Neural cell (in vitro differentiated cells): ENCODE measurements around the gene KRT14.

Source experiments
- CTCF ChIP-seq: fragments of 450-650 bp; IDR thresholded peaks from 2 replicates; pipeline ENCODE4 v1.5.1; 2014; ENCODE audit warnings: antibody characterized with exemption, mild to moderate bottlenecking, moderate library complexity; ENCODE audit not compliant: poor library complexity, severe bottlenecking
- EP300 ChIP-seq: fragments of 450-650 bp; conservative IDR thresholded peaks from 2 replicates; pipeline ENCODE4 v1.6.1; 2014; ENCODE audit warnings: antibody characterized with exemption, mild to moderate bottlenecking, moderate library complexity; ENCODE audit not compliant: poor library complexity, severe bottlenecking
- EZH2 ChIP-seq: fragments of 200-600, 300-800 bp; shearing (Covaris generic), sonication (generic); IDR thresholded peaks from 2 replicates; pipeline ENCODE4 v1.6.1; 2014; ENCODE audit warnings: antibody characterized with exemption, low read length, borderline replicate concordance, mild to moderate bottlenecking; ENCODE audit not compliant: insufficient read depth, poor library complexity, severe bottlenecking
- MXI1 ChIP-seq: fragments of 450-650 bp; conservative IDR thresholded peaks from 2 replicates; pipeline ENCODE4 v1.6.1; 2014; ENCODE audit warnings: antibody characterized with exemption, mild to moderate bottlenecking; ENCODE audit not compliant: poor library complexity, severe bottlenecking
- POLR2AphosphoS5 ChIP-seq: IDR thresholded peaks from 2 replicates; pipeline ENCODE4 v1.6.1; 2012
- SMC3 ChIP-seq: fragments of 450-650 bp; conservative IDR thresholded peaks from 2 replicates; pipeline ENCODE4 v1.6.1; 2014; ENCODE audit warnings: antibody characterized with exemption, mild to moderate bottlenecking, moderate library complexity; ENCODE audit not compliant: poor library complexity

GRCh38 chr17:41632482-41633105 is 45.9 kb upstream of the KRT14 start:
- no peak for TF ChIP-seq EZH2
- no peak for TF ChIP-seq CTCF
- no peak for TF ChIP-seq SMC3
- TF ChIP-seq EP300, result no peak
- no peak for TF ChIP-seq MXI1
- TF ChIP-seq POLR2AphosphoS5, result no peak
